ENCODE data around the gene STK11IP. TPM values are rescaled to one million over a fixed set of nuclear protein-coding genes. Genes with fewer than 3 reads are reported as not detected.

The STK11IP gene
- total RNA-seq, 1 donor from 2014 or later: 8.9 TPM

DNA sequence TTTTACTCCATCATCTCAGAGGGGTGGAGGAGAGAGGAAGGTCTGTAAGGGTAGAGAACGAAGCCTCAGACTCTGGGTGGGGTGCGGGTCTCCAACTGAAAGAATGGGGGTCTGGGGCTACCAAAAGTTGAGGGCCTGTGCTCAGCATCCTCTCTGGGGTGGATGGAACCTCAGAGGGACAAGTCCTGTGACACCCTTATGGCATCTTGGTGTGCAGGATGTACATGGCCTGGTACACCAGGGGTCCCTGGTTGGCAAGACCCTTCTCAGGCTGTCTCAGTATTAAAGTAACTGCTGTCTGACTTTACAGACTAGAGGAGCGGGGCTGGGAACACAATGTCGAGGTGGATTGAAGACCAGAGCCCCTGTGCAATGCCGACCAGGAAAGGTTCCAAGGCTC, 27.5 kb downstream of the STK11IP start:
- Histone ChIP-seq H3K27me3 (ENCODE audit: control insufficient read depth in 3 of 3, insufficient read depth in 3 of 3, low read length in 3 of 3) (peaks cover 0 to 7% (median 3%) of the 10 kb centered on the region in 3 donors), H3K36me3 (ENCODE audit: control insufficient read depth in 3 of 3, insufficient read depth in 3 of 3, low read length in 3 of 3) (no peaks in the 10 kb centered on the region), H3K27ac (ENCODE audit: low read depth, low read length) (no peak overlapping the region), H3K9me3 (ENCODE audit: control insufficient read depth in 3 of 3, low read length in 3 of 3) (no peaks in the 10 kb centered on the region), H3K9ac (ENCODE audit: low read depth in 1 of 3, low read length in 3 of 3) (no peak overlapping the region), H3K4me1 (ENCODE audit: control insufficient read depth in 3 of 3, insufficient read depth in 3 of 3, low read length in 3 of 3) (no peaks in the 10 kb centered on the region), H3K4me3 (ENCODE audit: low read length in 3 of 3) (no peak overlapping the region)

DNA sequence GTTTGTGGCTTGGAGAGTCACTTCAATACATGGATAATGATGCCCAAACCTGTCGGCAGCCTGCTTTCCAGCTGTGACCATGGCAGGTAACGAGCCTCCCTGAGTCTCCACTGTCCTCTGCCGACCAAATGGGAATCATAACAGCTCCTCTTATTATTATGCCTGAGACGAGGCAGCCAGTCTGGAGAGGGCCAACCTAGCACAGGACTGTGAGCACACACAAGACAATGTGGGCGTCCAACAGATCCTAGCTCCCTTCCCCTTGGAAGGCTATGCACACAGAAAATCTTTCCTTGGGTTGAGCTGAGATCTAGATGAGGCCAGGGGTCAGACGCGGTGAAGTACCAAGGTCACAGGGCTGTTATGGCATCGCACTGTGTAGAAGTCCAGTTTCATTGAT, 28.9 kb downstream of the STK11IP start:
- Histone ChIP-seq H3K27me3 (ENCODE audit: control insufficient read depth in 3 of 3, insufficient read depth in 3 of 3, low read length in 3 of 3) (peaks cover 0 to 7% (median 3%) of the 10 kb centered on the region in 3 donors), H3K9ac (ENCODE audit: low read depth in 1 of 3, low read length in 3 of 3) (no peak overlapping the region), H3K4me3 (ENCODE audit: low read length in 3 of 3) (no peak overlapping the region), H3K4me1 (ENCODE audit: control insufficient read depth in 3 of 3, insufficient read depth in 3 of 3, low read length in 3 of 3) (peaks cover 0 to 8% (median 3%) of the 10 kb centered on the region in 3 donors), H3K36me3 (ENCODE audit: control insufficient read depth in 3 of 3, insufficient read depth in 3 of 3, low read length in 3 of 3) (no peaks in the 10 kb centered on the region), H3K27ac (ENCODE audit: low read depth, low read length) (no peak overlapping the region), H3K9me3 (ENCODE audit: control insufficient read depth in 3 of 3, low read length in 3 of 3) (no peaks in the 10 kb centered on the region)

DNA sequence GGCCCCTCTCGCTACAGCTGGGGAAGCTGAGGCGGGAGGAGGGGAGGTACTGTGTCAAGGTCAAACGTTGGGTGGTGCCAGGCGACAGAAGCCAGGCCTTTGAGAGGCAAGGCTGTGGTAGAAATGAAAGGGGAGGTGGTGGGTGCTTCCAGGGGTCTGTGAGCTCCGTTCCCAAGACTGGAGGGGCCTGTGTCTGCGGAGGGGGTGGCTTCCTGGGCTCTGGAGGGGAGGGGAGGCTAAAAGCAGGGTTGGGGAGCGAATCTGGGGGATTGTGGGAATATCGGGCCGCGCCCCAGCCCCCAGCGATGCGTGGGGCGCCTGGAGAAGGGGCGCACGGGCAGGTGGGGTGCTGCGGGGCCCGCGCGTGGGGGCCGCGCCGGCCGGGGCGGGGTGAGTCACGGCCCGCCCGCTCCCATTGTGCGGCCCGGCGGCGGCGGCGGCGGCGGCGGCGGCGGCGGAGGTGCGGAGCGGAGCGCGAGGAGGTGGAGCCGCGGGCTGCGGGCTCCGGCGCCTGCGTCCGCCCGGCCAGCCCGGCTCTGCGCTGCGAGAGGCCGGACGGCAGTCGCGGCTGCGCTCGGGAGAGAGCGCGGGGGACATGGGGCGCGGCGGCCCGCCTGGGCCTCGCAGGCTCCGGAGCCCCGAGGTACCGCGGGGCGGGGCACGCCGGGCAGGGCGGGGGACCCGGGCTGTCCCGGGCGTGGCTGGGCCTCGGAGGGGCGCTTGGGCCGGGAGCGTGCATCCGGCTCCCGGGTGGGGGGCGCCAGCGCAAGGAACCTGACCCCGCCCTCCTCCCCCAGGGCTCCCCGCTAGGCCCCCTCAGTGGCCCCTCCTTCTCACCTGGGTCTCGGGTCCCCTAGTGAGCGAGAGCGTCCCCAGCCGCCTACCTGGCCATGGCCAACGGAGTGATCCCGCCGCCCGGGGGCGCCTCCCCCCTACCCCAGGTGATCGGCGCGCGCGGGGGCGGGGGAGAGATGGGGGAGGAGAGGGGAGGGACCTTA, 29.7 kb downstream of the STK11IP start, which contains the start of gene SLC4A3:
TSS of gene SLC4A3 (plus strand) at position 528 of the 998 bp plus-strand sequence. CDS start at position 891, 363 bp downstream.
- Histone ChIP-seq H3K9me3 (ENCODE audit: control insufficient read depth in 3 of 3, low read length in 3 of 3) (no peaks in the 10 kb centered on the region), H3K27me3 (ENCODE audit: control insufficient read depth in 3 of 3, insufficient read depth in 3 of 3, low read length in 3 of 3) (peaks cover 0 to 7% (median 3%) of the 10 kb centered on the region in 3 donors), H3K27ac (ENCODE audit: low read depth, low read length) (no peak within 1 kb of the TSS), H3K4me3 (ENCODE audit: low read length in 3 of 3) (peak within 1 kb of the TSS in 1 of 3 donors; percentile 49), H3K9ac (ENCODE audit: low read depth in 1 of 3, low read length in 3 of 3) (peak within 1 kb of the TSS in 1 of 3 donors; percentile 74), H3K36me3 (ENCODE audit: control insufficient read depth in 3 of 3, insufficient read depth in 3 of 3, low read length in 3 of 3) (no peaks in the 10 kb centered on the region), H3K4me1 (ENCODE audit: control insufficient read depth in 3 of 3, insufficient read depth in 3 of 3, low read length in 3 of 3) (peaks cover 0 to 8% (median 3%) of the 10 kb centered on the region in 3 donors)

- Histone ChIP-seq H3K36me3 (ENCODE audit: control insufficient read depth in 3 of 3, insufficient read depth in 3 of 3, low read length in 3 of 3) (no peaks in the 10 kb centered on the region), H3K9ac (ENCODE audit: low read depth in 1 of 3, low read length in 3 of 3) (no peak overlapping the region), H3K4me1 (ENCODE audit: control insufficient read depth in 3 of 3, insufficient read depth in 3 of 3, low read length in 3 of 3) (peaks cover 0 to 8% (median 3%) of the 10 kb centered on the region in 3 donors), H3K4me3 (ENCODE audit: low read length in 3 of 3) (no peak overlapping the region), H3K9me3 (ENCODE audit: control insufficient read depth in 3 of 3, low read length in 3 of 3) (no peaks in the 10 kb centered on the region), H3K27ac (ENCODE audit: low read depth, low read length) (no peak overlapping the region), H3K27me3 (ENCODE audit: control insufficient read depth in 3 of 3, insufficient read depth in 3 of 3, low read length in 3 of 3) (peaks cover 0 to 7% (median 3%) of the 10 kb centered on the region in 3 donors)
Measured at GRCh38 chr2:219628235-219628985, 30.8 kb downstream of the STK11IP start.

- Histone ChIP-seq H3K9ac (ENCODE audit: low read depth in 1 of 3, low read length in 3 of 3) (no peak overlapping the region), H3K4me1 (ENCODE audit: control insufficient read depth in 3 of 3, insufficient read depth in 3 of 3, low read length in 3 of 3) (peaks cover 0 to 8% (median 3%) of the 10 kb centered on the region in 3 donors), H3K27me3 (ENCODE audit: control insufficient read depth in 3 of 3, insufficient read depth in 3 of 3, low read length in 3 of 3) (peaks cover 0 to 7% (median 3%) of the 10 kb centered on the region in 3 donors), H3K9me3 (ENCODE audit: control insufficient read depth in 3 of 3, low read length in 3 of 3) (no peaks in the 10 kb centered on the region), H3K36me3 (ENCODE audit: control insufficient read depth in 3 of 3, insufficient read depth in 3 of 3, low read length in 3 of 3) (no peaks in the 10 kb centered on the region), H3K27ac (ENCODE audit: low read depth, low read length) (no peak overlapping the region), H3K4me3 (ENCODE audit: low read length in 3 of 3) (no peak overlapping the region)
Measured at GRCh38 chr2:219628986-219629901, 31.6 kb downstream of the STK11IP start.

DNA sequence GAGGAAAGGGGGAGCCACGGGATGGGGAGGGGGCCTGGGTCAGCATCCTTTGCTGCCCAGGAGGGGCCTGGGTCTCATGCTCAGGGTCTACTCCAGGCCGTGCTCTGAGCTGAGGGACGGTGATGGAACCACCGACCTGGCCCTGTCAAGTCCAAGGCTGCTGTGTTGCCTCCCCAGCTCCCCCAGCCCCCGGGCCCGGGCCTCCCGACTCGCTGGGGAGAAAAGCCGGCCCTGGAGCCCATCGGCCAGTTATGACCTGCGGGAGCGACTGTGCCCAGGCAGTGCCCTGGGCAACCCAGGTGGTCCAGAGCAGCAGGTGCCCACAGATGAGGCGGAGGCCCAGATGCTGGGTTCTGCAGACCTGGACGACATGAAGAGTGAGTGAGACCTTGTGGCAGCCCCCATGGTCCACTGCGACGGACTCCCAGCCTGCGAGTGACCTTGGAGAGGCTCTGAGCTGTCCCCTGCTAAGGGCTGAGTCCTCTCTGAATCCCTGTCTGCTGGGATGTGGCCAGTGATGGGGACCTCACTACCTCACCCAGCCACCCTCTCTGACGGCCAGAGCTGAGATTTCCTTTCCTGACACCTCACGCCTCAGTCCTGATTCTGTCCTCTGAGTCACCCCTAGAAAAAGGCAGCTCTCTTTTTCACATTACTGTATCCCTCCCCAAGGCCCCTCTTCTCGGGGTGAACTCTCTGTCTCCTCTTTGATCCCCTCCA, 32.5 kb downstream of the STK11IP start:
- Histone ChIP-seq H3K9me3 (ENCODE audit: control insufficient read depth in 3 of 3, low read length in 3 of 3) (no peaks in the 10 kb centered on the region), H3K4me1 (ENCODE audit: control insufficient read depth in 3 of 3, insufficient read depth in 3 of 3, low read length in 3 of 3) (peaks cover 0 to 8% (median 3%) of the 10 kb centered on the region in 3 donors), H3K4me3 (ENCODE audit: low read length in 3 of 3) (no peak overlapping the region), H3K36me3 (ENCODE audit: control insufficient read depth in 3 of 3, insufficient read depth in 3 of 3, low read length in 3 of 3) (no peaks in the 10 kb centered on the region), H3K27ac (ENCODE audit: low read depth, low read length) (no peak overlapping the region), H3K9ac (ENCODE audit: low read depth in 1 of 3, low read length in 3 of 3) (no peak overlapping the region), H3K27me3 (ENCODE audit: control insufficient read depth in 3 of 3, insufficient read depth in 3 of 3, low read length in 3 of 3) (peaks cover 0 to 7% (median 3%) of the 10 kb centered on the region in 3 donors)

- Histone ChIP-seq H3K4me3 (ENCODE audit: low read length in 3 of 3) (no peak overlapping the region), H3K9ac (ENCODE audit: low read depth in 1 of 3, low read length in 3 of 3) (no peak overlapping the region), H3K36me3 (ENCODE audit: control insufficient read depth in 3 of 3, insufficient read depth in 3 of 3, low read length in 3 of 3) (no peaks in the 10 kb centered on the region), H3K27me3 (ENCODE audit: control insufficient read depth in 3 of 3, insufficient read depth in 3 of 3, low read length in 3 of 3) (peaks cover 0 to 7% (median 3%) of the 10 kb centered on the region in 3 donors), H3K4me1 (ENCODE audit: control insufficient read depth in 3 of 3, insufficient read depth in 3 of 3, low read length in 3 of 3) (peaks cover 0 to 8% (median 3%) of the 10 kb centered on the region in 3 donors), H3K27ac (ENCODE audit: low read depth, low read length) (no peak overlapping the region), H3K9me3 (ENCODE audit: control insufficient read depth in 3 of 3, low read length in 3 of 3) (no peaks in the 10 kb centered on the region)
Measured at GRCh38 chr2:219630770-219631405, 33.2 kb downstream of the STK11IP start.

GRCh38 chr2:219631406-219631891, 33.8 kb downstream of the STK11IP start:
- Histone ChIP-seq H3K27ac (ENCODE audit: low read depth, low read length) (no peak overlapping the region), H3K4me3 (ENCODE audit: low read length in 3 of 3) (no peak overlapping the region), H3K9me3 (ENCODE audit: control insufficient read depth in 3 of 3, low read length in 3 of 3) (no peaks in the 10 kb centered on the region), H3K36me3 (ENCODE audit: control insufficient read depth in 3 of 3, insufficient read depth in 3 of 3, low read length in 3 of 3) (no peaks in the 10 kb centered on the region), H3K27me3 (ENCODE audit: control insufficient read depth in 3 of 3, insufficient read depth in 3 of 3, low read length in 3 of 3) (peaks cover 0 to 7% (median 3%) of the 10 kb centered on the region in 3 donors), H3K4me1 (ENCODE audit: control insufficient read depth in 3 of 3, insufficient read depth in 3 of 3, low read length in 3 of 3) (peaks cover 0 to 8% (median 3%) of the 10 kb centered on the region in 3 donors), H3K9ac (ENCODE audit: low read depth in 1 of 3, low read length in 3 of 3) (no peak overlapping the region)

Measured in skeletal muscle tissue (tissue), 4 donors.